ENCODE results near the gene SH2D6. TPM values are rescaled to one million over a fixed set of nuclear protein-coding genes. Genes with fewer than 3 reads are reported as not detected.
A peak's percentile ranks its signal among the peaks of the same experiment; 100 is the strongest.

The SH2D6 gene
- total and polyA plus RNA-seq, 9 of the 15 experiments (the other 6 are each of a cell fraction or from before 2014, with no cell fraction given), result 0.07 to 0.76 (median 0.33) TPM; not detected in 2

- TF ChIP-seq VEZF1 (CRISPR knock-in tag; IDR thresholded peaks at IDR 0.05), result 0 out of 2 replicates have a peak, but pooled peaks have one; percentile 15
Measured at GRCh38 chr2:85427300-85427835, 8.9 kb downstream of the SH2D6 start (continued).

GRCh38 chr2:85428343-85428881, 9.9 kb downstream of the SH2D6 start:
- peak overlapping the region; percentile 84 for H2AFZ ChIP-seq (ENCODE audit: low read depth, low read length)
- peaks cover 37 to 46% of the 10 kb centered on the region in 2 experiments for H3K4me1 ChIP-seq (replicated peaks in 1 of 2; ENCODE audit: control insufficient read depth in 2 of 2, insufficient read depth in 2 of 2, low read length in 2 of 2)
- H3K27ac ChIP-seq (ENCODE audit: extremely low read depth, low read depth, low read length), result peak overlapping the region; percentile 50; the same call in 2 of the 3 replicates
- WGBS (ENCODE audit: insufficient coverage, low coverage, missing lambda C conversion rate), result 18% methylated on average over 7 of the region's 7 CpGs
- H3K27me3 ChIP-seq (ENCODE audit: control insufficient read depth in 2 of 2, insufficient read depth in 2 of 2, low read length in 2 of 2), result no peaks in the 10 kb centered on the region
- no peak overlapping the region for H3K4me3 ChIP-seq
- no peaks in the 10 kb centered on the region for H4K20me1 ChIP-seq (replicated peaks; ENCODE audit: control insufficient read depth, insufficient read depth, low read length)
- CTCF ChIA-PET (ENCODE audit: low intra/inter-chr PET ratio), result no interaction called here
- peak overlapping the region; percentile 43 for H3K4me2 ChIP-seq (ENCODE audit: insufficient read depth, low read length)
- no TSS peak for BruUV-seq (replicated peaks)
- POLR2A ChIA-PET, result interaction anchor here (0.6 to 63.9 kb wide), 10 partner anchors 9 to 168 kb away, joined by 3 to 1576 read pairs (median 4); partner anchors contain the start of gene MAT2A
- H3K9me1 ChIP-seq (ENCODE audit: control insufficient read depth, insufficient read depth, low read length), result no peaks in the 10 kb centered on the region
- intact Hi-C loops (cut with micrococcal nuclease) (no loop called here), in situ Hi-C loops (cut with MboI) (no loop called here)
- H3K36me3 ChIP-seq (ENCODE audit: control insufficient read depth, insufficient read depth, low read length), result no peaks in the 10 kb centered on the region
- FAIRE-seq (peak; percentile 64), ATAC-seq (peak; percentile 63), DNase-seq (ENCODE audit: extremely low read depth in 1 of 4, low spot score in 3 of 4) (peak in 1 of 4 experiments; percentile 45)
- H3K9me3 ChIP-seq (replicated peaks; ENCODE audit: control insufficient read depth, insufficient read depth, low read depth, low read length), result no peaks in the 10 kb centered on the region
- H3K79me2 ChIP-seq (ENCODE audit: control insufficient read depth, insufficient read depth, low read length), result no peaks in the 10 kb centered on the region
- H3K9ac ChIP-seq (ENCODE audit: insufficient read depth in 1 of 2, low read depth in 2 of 2, low read length in 2 of 2), result peak overlapping the region; percentile 48 to 57; a peak in 3 of 4 replicates
- TF ChIP-seq ELF2 (CRISPR knock-in tag; IDR thresholded peaks at IDR 0.05) (no peak), DACH1 (IDR thresholded peaks at IDR 0.05; ENCODE audit: partially characterized antibody) (peak; percentile 26), ZNF592 (IDR thresholded peaks at IDR 0.05) (peak; percentile 77), ZNF395 (CRISPR knock-in tag; IDR thresholded peaks at IDR 0.05) (peak; percentile 67; the same call in 1 of the 2 replicates), RBBP5 (IDR thresholded peaks at IDR 0.05; ENCODE audit: borderline replicate concordance, insufficient read depth, low read length, poor library complexity, severe bottlenecking) (peak; percentile 55), VEZF1 (CRISPR knock-in tag; IDR thresholded peaks at IDR 0.05) (peak; percentile 32; the same call in 1 of the 2 replicates), CREB3L1 (IDR thresholded peaks at IDR 0.05; ENCODE audit: borderline replicate concordance, low read depth) (no peak)

Data from K562 (cell line).